ENCODE results near the gene C20orf96. TPM values are rescaled to one million over a fixed set of nuclear protein-coding genes. Genes with fewer than 3 reads are reported as not detected.

The C20orf96 gene
- total RNA-seq, 3 donors from 2014 or later, result 2.6 to 9.2 (median 6.1) TPM

DNA sequence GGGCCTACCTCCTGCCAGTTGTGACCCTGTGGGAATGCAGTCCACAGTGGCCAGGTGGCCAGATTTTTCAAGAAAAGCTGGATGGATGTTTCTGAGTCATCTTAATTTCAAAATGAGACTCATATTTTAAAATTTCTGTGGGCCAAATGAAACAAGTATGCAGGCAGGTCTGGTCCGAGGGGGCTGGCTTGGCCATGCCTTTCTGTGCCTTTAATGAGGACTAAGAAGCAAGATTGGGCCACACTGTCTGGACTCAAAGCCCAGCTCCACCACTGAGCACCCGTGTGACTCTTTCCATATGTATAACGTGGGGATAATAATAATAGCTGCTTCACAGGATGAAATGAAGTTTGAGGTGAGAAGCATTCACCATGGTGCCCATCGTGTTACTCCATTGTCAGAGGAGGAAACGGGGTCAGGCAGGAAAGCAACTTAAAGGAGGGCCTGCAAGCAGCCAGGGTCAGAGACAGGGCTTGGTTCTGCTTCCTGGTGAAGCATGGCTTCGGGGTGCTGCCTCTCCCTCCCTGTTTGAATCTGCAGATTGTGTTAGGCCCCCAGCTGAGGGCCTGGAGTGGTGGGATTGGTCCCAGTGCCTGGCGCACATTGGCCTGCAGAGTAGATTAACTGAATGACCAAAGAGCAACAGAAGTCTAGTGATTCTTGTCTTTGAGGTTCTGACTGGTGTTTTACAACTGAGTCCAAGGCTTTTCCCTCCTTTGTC lies 38.6 kb upstream of the C20orf96 start:
- Histone ChIP-seq H3K27me3 (no peaks in the 10 kb centered on the region), H3K4me1 (peaks cover 4 to 6% of the 10 kb centered on the region in 2 donors), H3K4me3 (no peak overlapping the region), H3K27ac (peak overlapping the region; percentile 68 to 88), H3K36me3 (no peaks in the 10 kb centered on the region), H3K9me3 (no peaks in the 10 kb centered on the region)
- intact Hi-C loops (cut with DNase I; ENCODE audit: low total_unique reads), result no loop called here
- TF ChIP-seq POLR2AphosphoS5 (IDR thresholded peaks at IDR 0.05), result no peak
- TF ChIP-seq POLR2A (IDR thresholded peaks at IDR 0.05), result no peak
- TF ChIP-seq, protein P1, sequence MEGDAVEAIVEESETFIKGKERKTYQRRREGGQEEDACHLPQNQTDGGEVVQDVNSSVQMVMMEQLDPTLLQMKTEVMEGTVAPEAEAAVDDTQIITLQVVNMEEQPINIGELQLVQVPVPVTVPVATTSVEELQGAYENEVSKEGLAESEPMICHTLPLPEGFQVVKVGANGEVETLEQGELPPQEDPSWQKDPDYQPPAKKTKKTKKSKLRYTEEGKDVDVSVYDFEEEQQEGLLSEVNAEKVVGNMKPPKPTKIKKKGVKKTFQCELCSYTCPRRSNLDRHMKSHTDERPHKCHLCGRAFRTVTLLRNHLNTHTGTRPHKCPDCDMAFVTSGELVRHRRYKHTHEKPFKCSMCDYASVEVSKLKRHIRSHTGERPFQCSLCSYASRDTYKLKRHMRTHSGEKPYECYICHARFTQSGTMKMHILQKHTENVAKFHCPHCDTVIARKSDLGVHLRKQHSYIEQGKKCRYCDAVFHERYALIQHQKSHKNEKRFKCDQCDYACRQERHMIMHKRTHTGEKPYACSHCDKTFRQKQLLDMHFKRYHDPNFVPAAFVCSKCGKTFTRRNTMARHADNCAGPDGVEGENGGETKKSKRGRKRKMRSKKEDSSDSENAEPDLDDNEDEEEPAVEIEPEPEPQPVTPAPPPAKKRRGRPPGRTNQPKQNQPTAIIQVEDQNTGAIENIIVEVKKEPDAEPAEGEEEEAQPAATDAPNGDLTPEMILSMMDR (IDR thresholded peaks at IDR 0.05), result no peak
- DNase-seq (ENCODE audit: low spot score in 2 of 2), result no peak

DNA sequence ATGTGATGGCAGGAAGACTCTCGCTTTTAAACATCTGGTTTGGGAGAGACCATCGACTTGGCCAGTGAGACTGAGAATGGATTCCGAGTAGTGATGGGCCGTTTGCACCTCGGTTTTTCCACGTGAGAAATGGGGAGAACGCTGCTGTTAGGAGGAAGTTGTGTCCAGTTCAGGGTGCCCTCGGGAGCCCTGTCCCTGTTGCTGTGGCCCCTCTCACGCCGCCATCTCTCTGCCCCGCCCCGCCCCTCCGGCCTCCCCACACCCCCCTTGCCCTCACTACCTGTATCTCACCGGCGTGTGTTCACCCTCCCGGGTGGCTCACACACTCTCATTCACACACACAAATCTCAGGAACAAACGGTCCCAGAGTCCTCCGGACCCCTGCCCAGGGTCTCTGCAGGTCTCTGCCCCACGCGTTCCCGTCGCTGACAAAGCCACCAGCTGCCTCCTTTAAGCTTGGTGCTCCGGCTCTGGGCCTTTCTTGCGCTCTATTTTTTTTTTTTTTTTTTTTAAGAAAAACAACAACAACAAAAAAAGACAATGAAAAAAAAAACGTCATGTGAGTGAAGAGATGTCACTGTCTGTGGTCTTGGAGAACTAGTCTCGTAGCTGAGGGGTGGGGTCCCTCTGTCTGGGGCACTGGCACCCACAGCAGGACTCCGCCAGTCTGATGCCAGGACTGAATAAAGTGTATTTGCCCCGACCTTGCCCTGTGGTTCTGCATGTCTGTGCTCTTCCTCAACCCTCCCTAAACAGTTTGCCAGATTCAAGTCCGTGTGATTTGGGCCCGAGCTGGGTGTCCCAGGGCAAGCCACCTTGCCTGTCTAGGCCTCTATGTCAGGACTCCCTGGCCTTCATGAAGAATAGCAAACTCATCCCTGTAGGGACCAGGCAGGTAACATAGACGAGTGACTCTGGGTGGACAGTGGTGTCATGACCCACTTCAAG lies 37.8 kb upstream of the C20orf96 start:
- H3K36me3 ChIP-seq, result no peaks in the 10 kb centered on the region
- intact Hi-C loops (cut with DNase I; ENCODE audit: low total_unique reads), result no loop called here
- H3K27ac ChIP-seq, result peak overlapping the region; percentile 88 to 98
- no peaks in the 10 kb centered on the region for H3K9me3 ChIP-seq
- H3K4me3 ChIP-seq, result peak overlapping the region; percentile 68 to 86 (median 79)
- no peak for TF ChIP-seq POLR2AphosphoS5 (IDR thresholded peaks at IDR 0.05)
- no peak for TF ChIP-seq POLR2A (IDR thresholded peaks at IDR 0.05)
- TF ChIP-seq, protein P1 (IDR thresholded peaks at IDR 0.05), result no peak
- H3K4me1 ChIP-seq, result peaks cover 4 to 6% of the 10 kb centered on the region in 2 donors
- DNase-seq (ENCODE audit: low spot score in 2 of 2), result no peak
- no peaks in the 10 kb centered on the region for H3K27me3 ChIP-seq

DNA sequence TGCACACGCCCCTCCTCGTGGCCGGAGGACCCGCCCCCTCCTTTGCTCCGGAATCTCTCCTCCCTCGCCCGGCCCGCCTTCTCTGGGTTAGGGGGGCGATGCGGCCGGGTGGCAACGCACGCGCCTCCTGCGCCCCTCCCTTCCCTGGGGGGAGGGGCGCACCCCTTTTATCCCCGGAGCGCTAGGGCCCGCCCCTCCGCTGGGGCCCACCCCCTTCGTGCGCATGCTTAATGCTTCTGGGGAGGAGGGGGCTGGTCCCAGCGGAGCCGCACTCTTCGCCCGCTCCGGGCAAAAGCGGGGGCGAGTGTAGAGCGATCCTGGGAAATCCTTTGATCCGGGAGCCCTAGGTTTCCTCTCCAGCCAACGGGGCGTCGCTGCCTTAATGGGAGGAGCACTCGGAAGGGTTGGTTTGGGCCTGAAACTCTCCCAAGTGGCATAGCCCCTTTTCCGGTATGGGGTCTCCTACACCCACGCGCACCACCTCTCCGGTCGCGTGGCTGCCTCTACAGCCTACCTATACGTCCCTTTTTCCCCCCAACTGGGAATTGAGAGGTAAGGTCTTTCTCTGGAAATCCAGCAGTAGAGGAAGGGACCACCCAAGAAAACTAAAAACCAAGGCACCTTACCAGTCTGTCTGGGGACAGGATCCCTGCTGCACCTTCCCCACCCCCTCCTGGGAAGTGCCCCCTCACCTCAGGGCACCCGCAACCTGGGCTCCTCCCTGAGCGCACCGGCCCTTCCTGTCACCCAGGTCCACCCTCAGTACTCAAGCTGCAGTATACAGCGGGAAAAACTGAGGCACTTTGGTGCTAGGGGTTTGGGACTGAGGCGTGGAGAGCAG lies 36.9 kb upstream of the C20orf96 start:
- peaks cover 4 to 6% of the 10 kb centered on the region in 2 donors for H3K4me1 ChIP-seq
- intact Hi-C loops (cut with DNase I; ENCODE audit: low total_unique reads), result no loop called here
- TF ChIP-seq POLR2A (IDR thresholded peaks at IDR 0.05) (no peak), POLR2AphosphoS5 (IDR thresholded peaks at IDR 0.05) (peak; percentile 14 to 58 (median 38))

DNA sequence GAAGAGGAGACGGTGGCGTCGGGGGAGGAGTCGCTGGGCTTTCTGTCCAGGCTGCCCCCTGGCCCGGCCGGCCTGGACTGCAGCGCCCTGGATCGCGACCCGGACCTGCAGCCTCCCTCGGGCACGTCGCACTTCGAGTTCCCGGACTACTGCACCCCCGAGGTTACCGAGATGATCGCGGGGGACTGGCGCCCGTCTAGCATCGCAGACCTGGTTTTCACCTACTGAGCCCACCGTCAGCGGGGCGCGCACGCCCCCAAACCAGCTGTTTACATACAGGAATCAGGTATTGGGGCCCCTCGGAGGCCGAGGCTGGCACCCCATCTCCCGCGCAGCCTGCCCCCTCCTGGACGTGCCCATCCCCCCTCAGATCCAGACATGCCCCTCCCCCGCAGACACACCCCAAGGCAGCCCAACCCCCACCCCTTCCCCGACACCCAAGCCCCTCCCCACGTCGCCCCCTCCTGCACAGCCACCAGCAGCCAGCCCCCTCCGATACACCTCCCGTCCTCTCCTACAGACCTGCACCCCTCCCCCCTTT lies 36.2 kb upstream of the C20orf96 start:
- Histone ChIP-seq H3K27ac (peak overlapping the region; percentile 88 to 98), H3K9me3 (no peaks in the 10 kb centered on the region), H3K4me3 (peak overlapping the region; percentile 68 to 86 (median 79)), H3K4me1 (peaks cover 4 to 6% of the 10 kb centered on the region in 2 donors), H3K27me3 (no peaks in the 10 kb centered on the region), H3K36me3 (no peaks in the 10 kb centered on the region)
- DNase-seq (ENCODE audit: low spot score in 2 of 2), result peak in 1 of 2 donors; percentile 30
- TF ChIP-seq POLR2AphosphoS5 (IDR thresholded peaks at IDR 0.05) (no peak), POLR2A (IDR thresholded peaks at IDR 0.05) (no peak)
- TF ChIP-seq, protein P1 (IDR thresholded peaks at IDR 0.05), result no peak
- intact Hi-C loops (cut with DNase I; ENCODE audit: low total_unique reads), result no loop called here

More for the DNA sequence above, 36.9 kb upstream of the C20orf96 start:
- no peaks in the 10 kb centered on the region for H3K36me3 ChIP-seq
- H3K27ac ChIP-seq, result peak overlapping the region; percentile 88 to 98
- H3K4me3 ChIP-seq, result peak overlapping the region; percentile 68 to 86 (median 79)
- peak; percentile 82 to 87 for DNase-seq (ENCODE audit: low spot score in 2 of 2)
- H3K27me3 ChIP-seq, result no peaks in the 10 kb centered on the region
- H3K9me3 ChIP-seq, result no peaks in the 10 kb centered on the region

Data from breast epithelium (tissue), 4 donors.